A673 (cell line): Measurements from ENCODE around the gene CARD9.

Experiments
- EZH2 ChIP-seq: fragments of 200-600 bp; sonication (generic); IDR thresholded peaks from 2 replicates; pipeline ENCODE4 v1.6.1; 2017; ENCODE audit warnings: borderline replicate concordance, low read depth, mild to moderate bottlenecking, mixed read lengths, antibody characterized with exemption, low read length; ENCODE audit not compliant: poor library complexity, severe bottlenecking
- TF ChIP-seq, protein P1 (sequence below): fragments of 300-800, 200-600 bp; sonication (generic); conservative IDR thresholded peaks from 2 replicates; pipeline ENCODE4 v1.5.1; 2017; ENCODE audit warnings: low read depth, mild to moderate bottlenecking, antibody characterized with exemption, low read length, moderate library complexity, mixed read lengths

DNA sequence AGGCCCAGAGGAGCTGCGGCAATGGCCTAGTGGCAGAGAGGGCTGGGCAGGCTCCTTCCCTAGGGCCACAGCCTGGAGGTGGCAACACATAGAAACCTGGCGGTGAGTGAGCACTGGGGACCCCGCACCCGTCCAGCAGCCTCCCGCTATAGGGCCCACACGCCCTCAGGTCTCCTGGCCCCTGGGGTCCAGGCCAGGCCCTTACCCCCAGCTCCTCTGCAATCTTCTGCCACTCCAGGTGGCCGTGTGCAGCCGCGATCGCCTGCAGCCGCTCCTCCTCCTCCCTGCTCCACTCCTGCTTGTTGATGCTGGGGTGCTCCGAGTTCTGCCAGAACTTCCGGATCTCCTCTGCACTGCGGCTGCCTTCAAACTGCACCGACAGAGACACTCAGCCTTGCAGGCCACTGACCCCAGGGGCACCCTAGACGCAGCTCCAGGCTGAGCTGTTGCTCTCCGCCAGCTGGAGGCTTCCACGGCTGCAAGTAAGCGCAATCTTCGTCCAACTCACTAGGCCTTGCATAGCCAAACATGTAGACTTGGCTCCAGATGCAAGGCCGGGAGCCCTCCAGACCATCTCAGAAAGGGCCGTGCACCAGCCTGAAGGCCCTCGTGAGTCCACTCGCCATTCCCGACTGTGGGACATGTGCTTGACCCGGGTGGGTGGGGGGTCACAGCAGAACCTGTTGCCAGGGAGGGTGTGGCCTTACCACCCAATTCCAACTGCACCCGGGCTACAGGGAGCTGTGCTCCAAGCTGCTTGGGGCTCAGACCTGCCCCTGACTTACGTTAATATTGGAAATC lies 18.5 kb upstream of the CARD9 start:
- TF ChIP-seq, protein P1, sequence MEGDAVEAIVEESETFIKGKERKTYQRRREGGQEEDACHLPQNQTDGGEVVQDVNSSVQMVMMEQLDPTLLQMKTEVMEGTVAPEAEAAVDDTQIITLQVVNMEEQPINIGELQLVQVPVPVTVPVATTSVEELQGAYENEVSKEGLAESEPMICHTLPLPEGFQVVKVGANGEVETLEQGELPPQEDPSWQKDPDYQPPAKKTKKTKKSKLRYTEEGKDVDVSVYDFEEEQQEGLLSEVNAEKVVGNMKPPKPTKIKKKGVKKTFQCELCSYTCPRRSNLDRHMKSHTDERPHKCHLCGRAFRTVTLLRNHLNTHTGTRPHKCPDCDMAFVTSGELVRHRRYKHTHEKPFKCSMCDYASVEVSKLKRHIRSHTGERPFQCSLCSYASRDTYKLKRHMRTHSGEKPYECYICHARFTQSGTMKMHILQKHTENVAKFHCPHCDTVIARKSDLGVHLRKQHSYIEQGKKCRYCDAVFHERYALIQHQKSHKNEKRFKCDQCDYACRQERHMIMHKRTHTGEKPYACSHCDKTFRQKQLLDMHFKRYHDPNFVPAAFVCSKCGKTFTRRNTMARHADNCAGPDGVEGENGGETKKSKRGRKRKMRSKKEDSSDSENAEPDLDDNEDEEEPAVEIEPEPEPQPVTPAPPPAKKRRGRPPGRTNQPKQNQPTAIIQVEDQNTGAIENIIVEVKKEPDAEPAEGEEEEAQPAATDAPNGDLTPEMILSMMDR: no peak
- TF ChIP-seq EZH2: no peak
